DMS 273 (cell line): ENCODE results near the gene HHAT.
"Not testable (repeated sequence)": the region's sequence is repeated elsewhere in the genome, so short reads cannot be mapped to it uniquely, and the experiment has no call there.

Source experiments
- DNase-seq: peaks from one replicate; lab custom pipeline; 2025; ENCODE audit not compliant: unreplicated experiment; lab: John Stamatoyannopoulos, UW

The HHAT gene

GRCh38 chr1:210354305-210354704 lies 25.6 kb downstream of the HHAT start:
- not testable (repeated sequence) for DNase-seq

- DNase-seq = no peak
Observed at GRCh38 chr1:210358626-210359025, 29.9 kb downstream of the HHAT start.

GRCh38 chr1:210359255-210359654 lies 30.6 kb downstream of the HHAT start:
- DNase-seq = no peak

- peak; percentile 59 for DNase-seq
Observed at GRCh38 chr1:210360852-210361477, 32.3 kb downstream of the HHAT start.

- DNase-seq = no peak
Observed at GRCh38 chr1:210361665-210362064, 33.0 kb downstream of the HHAT start.

- no peak for DNase-seq
Observed at GRCh38 chr1:210362526-210362925, 33.8 kb downstream of the HHAT start.

- DNase-seq = no peak
Observed at GRCh38 chr1:210363119-210363518, 34.4 kb downstream of the HHAT start.

- no peak for DNase-seq
Observed at GRCh38 chr1:210364479-210364878, 35.8 kb downstream of the HHAT start.

- no peak for DNase-seq
Observed at GRCh38 chr1:210366767-210367166, 38.1 kb downstream of the HHAT start.

- no peak for DNase-seq
Observed at GRCh38 chr1:210367566-210367965, 38.9 kb downstream of the HHAT start.

- no peak for DNase-seq
Observed at GRCh38 chr1:210369425-210369824, 40.7 kb downstream of the HHAT start.

- peak; percentile 46 for DNase-seq
Observed at GRCh38 chr1:210371916-210372315, 43.2 kb downstream of the HHAT start.

GRCh38 chr1:210372491-210372890 lies 43.8 kb downstream of the HHAT start:
- DNase-seq = no peak

- peak; percentile 96 for DNase-seq
Observed at GRCh38 chr1:210372931-210373627, 44.4 kb downstream of the HHAT start.

GRCh38 chr1:210373628-210373877 lies 44.9 kb downstream of the HHAT start:
- DNase-seq = no peak

GRCh38 chr1:210373878-210374599 lies 45.3 kb downstream of the HHAT start:
- peak; percentile 98 for DNase-seq

GRCh38 chr1:210374600-210374953 lies 45.9 kb downstream of the HHAT start:
- no peak for DNase-seq

GRCh38 chr1:210376836-210377372 lies 48.2 kb downstream of the HHAT start:
- DNase-seq = no peak

GRCh38 chr1:210377731-210378333 lies 49.1 kb downstream of the HHAT start:
- DNase-seq = no peak

- DNase-seq = peak; percentile 9
Observed at GRCh38 chr1:210378736-210379135, 50.0 kb downstream of the HHAT start.

- DNase-seq = no peak
Observed at GRCh38 chr1:210381934-210382333, 53.2 kb downstream of the HHAT start.

GRCh38 chr1:210384625-210385024 lies 55.9 kb downstream of the HHAT start:
- no peak for DNase-seq
